Panc1 (cell line): ENCODE results near the gene CTNNAL1.

Experiments used
- CTCF ChIP-seq: fragments of 450-650 bp; IDR thresholded peaks from 2 replicates; pipeline ENCODE4 v1.5.1; 2017; ENCODE audit warnings: mild to moderate bottlenecking
- POLR2AphosphoS5 ChIP-seq: IDR thresholded peaks from 2 replicates; pipeline ENCODE4 v1.6.1; 2012; ENCODE audit warnings: mild to moderate bottlenecking, low read depth, low read length, moderate library complexity
- REST ChIP-seq, 2 experiments: IDR thresholded peaks; 2 replicates each; pipeline ENCODE4 v1.6.1; 2011 to 2012; ENCODE audit warnings: low read depth in 2 of 2, control low read depth in 1 of 2, low read length in 1 of 2, mild to moderate bottlenecking in 1 of 2, moderate library complexity in 1 of 2; ENCODE audit not compliant: insufficient read depth in 1 of 2
- SIN3A ChIP-seq: IDR thresholded peaks from 2 replicates; pipeline ENCODE4 v1.6.1; 2012; ENCODE audit warnings: low read depth, mild to moderate bottlenecking, low read length, moderate library complexity, borderline replicate concordance; ENCODE audit not compliant: insufficient read depth

- TF ChIP-seq SIN3A, result no peak
- no peak for TF ChIP-seq REST (IDR thresholded peaks at IDR 0.05; ENCODE audit: insufficient read depth in 1 of 2, low read depth in 2 of 2, low read length in 1 of 2)
- no peak for TF ChIP-seq CTCF
- TF ChIP-seq POLR2AphosphoS5, result peak; percentile 48; the same call in 1 of the 2 replicates
Observed at GRCh38 chr9:109012876-109013678, at the start of gene CTNNAL1.
